ENCODE measurements around the gene TMEM212.

TMEM212 gene

GRCh38 chr3:171839270-171839669 is 3.9 kb upstream of the TMEM212 start:
- no peak for DNase-seq (ENCODE audit: low read depth)
- TF ChIP-seq CTCF (IDR thresholded peaks at IDR 0.05; ENCODE audit: insufficient read depth, low read depth, low read length, missing control alignments), result no peak
- no peak overlapping the region for H3K4me3 ChIP-seq (ENCODE audit: low read length)

- no peak overlapping the region for H3K4me3 ChIP-seq (ENCODE audit: low read length)
- no peak for DNase-seq (ENCODE audit: low read depth)
- no peak for TF ChIP-seq CTCF (IDR thresholded peaks at IDR 0.05; ENCODE audit: insufficient read depth, low read depth, low read length, missing control alignments)
Observed at GRCh38 chr3:171840445-171840810, 2.7 kb upstream of the TMEM212 start.

- no peak for DNase-seq (ENCODE audit: low read depth)
- no peak overlapping the region for H3K4me3 ChIP-seq (ENCODE audit: low read length)
- no peak for TF ChIP-seq CTCF (IDR thresholded peaks at IDR 0.05; ENCODE audit: insufficient read depth, low read depth, low read length, missing control alignments)
Observed at GRCh38 chr3:171840811-171841619, 2.1 kb upstream of the TMEM212 start.

GRCh38 chr3:171841620-171842000 is 1.5 kb upstream of the TMEM212 start:
- H3K4me3 ChIP-seq (ENCODE audit: low read length), result no peak overlapping the region
- no peak for TF ChIP-seq CTCF (IDR thresholded peaks at IDR 0.05; ENCODE audit: insufficient read depth, low read depth, low read length, missing control alignments)
- DNase-seq (ENCODE audit: low read depth), result no peak

GRCh38 chr3:171844873-171845272 is 1.7 kb downstream of the TMEM212 start:
- TF ChIP-seq CTCF (IDR thresholded peaks at IDR 0.05; ENCODE audit: insufficient read depth, low read depth, low read length, missing control alignments), result no peak
- H3K4me3 ChIP-seq (ENCODE audit: low read length), result no peak overlapping the region
- DNase-seq (ENCODE audit: low read depth), result no peak

GRCh38 chr3:171845481-171846284 is 2.5 kb downstream of the TMEM212 start:
- TF ChIP-seq CTCF (IDR thresholded peaks at IDR 0.05; ENCODE audit: insufficient read depth, low read depth, low read length, missing control alignments), result no peak
- H3K4me3 ChIP-seq (ENCODE audit: low read length), result no peak overlapping the region
- no peak for DNase-seq (ENCODE audit: low read depth)
